H9 (cell line): ENCODE measurements around the gene CPNE5. TPM values are rescaled to one million over a fixed set of nuclear protein-coding genes. Genes with fewer than 3 reads are reported as not detected.

ENCODE experiments used
- DNase-seq: peaks from one replicate; pipeline ENCODE4 v3.0.0-alpha.2; 2017
- H2AFZ ChIP-seq: one replicate; pipeline ENCODE4 v1.6.1; 2013; ENCODE audit warnings: mild to moderate bottlenecking, low read length, control low read depth, moderate library complexity
- H2AK5ac ChIP-seq: 2 replicates; pipeline ENCODE4 v1.6.1; 2013; ENCODE audit warnings: low read length, control low read depth, mixed read lengths; ENCODE audit not compliant: insufficient read length
- H2BK120ac ChIP-seq: one replicate; pipeline ENCODE4 v1.6.1; 2013; ENCODE audit warnings: low read depth, mild to moderate bottlenecking, low read length, control low read depth, inconsistent platforms; ENCODE audit not compliant: poor library complexity, severe bottlenecking
- H2BK12ac ChIP-seq: 2 replicates; pipeline ENCODE4 v1.6.1; 2013; ENCODE audit warnings: low read length, control low read depth, mixed read lengths, low read depth; ENCODE audit not compliant: insufficient read length
- H2BK15ac ChIP-seq: 2 replicates; pipeline ENCODE4 v1.6.1; 2013; ENCODE audit warnings: low read depth, low read length, control low read depth
- H2BK20ac ChIP-seq: one replicate; pipeline ENCODE4 v1.6.1; 2013; ENCODE audit warnings: low read depth, mild to moderate bottlenecking, low read length, control low read depth, inconsistent platforms; ENCODE audit not compliant: poor library complexity, severe bottlenecking
- H2BK5ac ChIP-seq: 2 replicates; pipeline ENCODE4 v1.6.1; 2013; ENCODE audit warnings: low read length, control low read depth, mixed read lengths; ENCODE audit not compliant: insufficient read length
- H3K14ac ChIP-seq: 2 replicates; pipeline ENCODE4 v1.6.1; 2013; ENCODE audit warnings: low read length, control low read depth; ENCODE audit not compliant: insufficient read depth
- H3K18ac ChIP-seq: 2 replicates; pipeline ENCODE4 v1.6.1; 2013; ENCODE audit warnings: low read depth, mild to moderate bottlenecking, mixed read lengths, low read length, control low read depth; ENCODE audit not compliant: insufficient read length
- H3K23ac ChIP-seq: 2 replicates; pipeline ENCODE4 v1.6.1; 2013; ENCODE audit warnings: low read length, control low read depth, mixed read lengths, low read depth; ENCODE audit not compliant: insufficient read length
- H3K23me2 ChIP-seq: 2 replicates; pipeline ENCODE4 v1.6.1; 2013; ENCODE audit warnings: low read depth, mild to moderate bottlenecking, mixed read lengths, low read length, control low read depth; ENCODE audit not compliant: insufficient read length, poor library complexity, severe bottlenecking
- H3K27ac ChIP-seq: 2 replicates; pipeline ENCODE4 v1.5.1; 2013; ENCODE audit warnings: low read length, control low read depth, mixed read lengths, low read depth; ENCODE audit not compliant: insufficient read length
- H3K27me3 ChIP-seq: 2 replicates; pipeline ENCODE4 v1.6.1; 2013; ENCODE audit warnings: low read length, control low read depth, inconsistent platforms; ENCODE audit not compliant: insufficient read depth
- H3K4ac ChIP-seq: 2 replicates; pipeline ENCODE4 v1.6.1; 2013; ENCODE audit warnings: low read depth, mild to moderate bottlenecking, control low read depth, inconsistent platforms, low read length, moderate library complexity
- H3K4me1 ChIP-seq: 2 replicates; pipeline ENCODE4 v1.6.1; 2013; ENCODE audit warnings: low read length, control low read depth, inconsistent platforms; ENCODE audit not compliant: insufficient read depth
- H3K4me2 ChIP-seq: 2 replicates; pipeline ENCODE4 v1.6.1; 2013; ENCODE audit warnings: low read length, control low read depth, mixed read lengths; ENCODE audit not compliant: insufficient read length, insufficient read depth
- H3K56ac ChIP-seq: 2 replicates; pipeline ENCODE4 v1.6.1; 2013; ENCODE audit warnings: low read depth, mild to moderate bottlenecking, mixed read lengths, low read length, control low read depth; ENCODE audit not compliant: insufficient read length
- H3K79me1 ChIP-seq: 2 replicates; pipeline ENCODE4 v1.6.1; 2013; ENCODE audit warnings: low read depth, mild to moderate bottlenecking, moderate library complexity, low read length, control low read depth, inconsistent platforms; ENCODE audit not compliant: insufficient read depth, poor library complexity, severe bottlenecking
- H3K79me2 ChIP-seq: 2 replicates; pipeline ENCODE4 v1.6.1; 2013; ENCODE audit warnings: low read length, control low read depth, inconsistent platforms; ENCODE audit not compliant: insufficient read depth
- H3K9ac ChIP-seq: 2 replicates; pipeline ENCODE4 v1.6.1; 2013; ENCODE audit warnings: low read length, control low read depth, mixed read lengths; ENCODE audit not compliant: insufficient read length; ENCODE audit errors: extremely low read depth
- H3K9me3 ChIP-seq: one replicate; pipeline ENCODE4 v1.6.1; 2013; ENCODE audit warnings: low read depth, low read length, inconsistent platforms; ENCODE audit not compliant: control insufficient read depth
- H3T11ph ChIP-seq: one replicate; pipeline ENCODE4 v1.6.1; 2013; ENCODE audit warnings: mild to moderate bottlenecking, low read length, control low read depth, inconsistent platforms
- H4K20me1 ChIP-seq: one replicate; pipeline ENCODE4 v1.6.1; 2013; ENCODE audit not compliant: control insufficient read depth, insufficient read length, insufficient read depth
- H4K5ac ChIP-seq: 2 replicates; pipeline ENCODE4 v1.6.1; 2013; ENCODE audit warnings: low read depth, mild to moderate bottlenecking, mixed read lengths, low read length, control low read depth; ENCODE audit not compliant: insufficient read length
- H4K8ac ChIP-seq: replicated peaks from 2 replicates; pipeline ENCODE4 v1.6.1; 2013; ENCODE audit warnings: low read length, control low read depth, mixed read lengths, low read depth; ENCODE audit not compliant: insufficient read length
- H4K91ac ChIP-seq: 2 replicates; pipeline ENCODE4 v1.6.1; 2013; ENCODE audit warnings: low read depth, mild to moderate bottlenecking, moderate library complexity, mixed read lengths, low read length, control low read depth; ENCODE audit not compliant: insufficient read length
- H3K27ac Mint-ChIP-seq, 3 experiments: 2 replicates in 2 of 3; 3 replicates in 1 of 3; pipeline ENCODE4 v1.8.0; 2020 to 2021; ENCODE audit warnings: mixed read lengths in 3 of 3, mild to moderate bottlenecking in 1 of 3, moderate library complexity in 1 of 3
- H3K27me3 Mint-ChIP-seq: 2 replicates; pipeline ENCODE4 v1.8.0; 2021; ENCODE audit warnings: low read depth, mild to moderate bottlenecking, moderate library complexity, mixed read lengths
- H3K36me3 Mint-ChIP-seq, 3 experiments: 2 replicates in 2 of 3; 3 replicates in 1 of 3; pipeline ENCODE4 v1.8.0; 2020 to 2021; ENCODE audit warnings: low read depth in 3 of 3, mixed read lengths in 3 of 3; ENCODE audit not compliant: insufficient read depth in 1 of 3
- H3K4me1 Mint-ChIP-seq, 2 experiments: 2 replicates each; pipeline ENCODE4 v1.8.0; 2020; ENCODE audit warnings: mixed read lengths in 2 of 2
- H3K4me3 Mint-ChIP-seq, 2 experiments: 2 replicates in 1 of 2; 3 replicates in 1 of 2; pipeline ENCODE4 v1.8.0; 2020 to 2021; ENCODE audit warnings: mild to moderate bottlenecking in 2 of 2, mixed read lengths in 2 of 2, moderate library complexity in 1 of 2
- H3K9me3 Mint-ChIP-seq, 2 experiments: 2 replicates in 1 of 2; 3 replicates in 1 of 2; pipeline ENCODE4 v1.8.0; 2020; ENCODE audit warnings: mild to moderate bottlenecking in 2 of 2, mixed read lengths in 2 of 2, moderate library complexity in 1 of 2
- WGBS: extraction: QIAGEN DNeasy Blood & Tissue Kit; methylation state at CpG from one replicate; pipeline ENCODE4 v1.1.7; 2013; ENCODE audit warnings: missing lambda C conversion rate, low lambda C conversion rate, mixed read lengths; ENCODE audit not compliant: insufficient read length; ENCODE audit errors: extremely low coverage; 5-methylcytosine and 5-hydroxymethylcytosine counted together
- total RNA-seq: library from RNA; stranded (reverse); gene quantifications from 2 replicates; pipeline ENCODE4 v1.2.1, GENCODE V29; 2021
- TF ChIP-seq, protein P1 (sequence below): fragments of 200-600 bp; sonication (generic); conservative IDR thresholded peaks from 3 replicates; pipeline ENCODE4 v1.8.0; 2021; ENCODE audit warnings: antibody characterized with exemption, mild to moderate bottlenecking

The CPNE5 gene
- total RNA-seq, 1 experiment from 2014 or later: 0.52 TPM

DNA sequence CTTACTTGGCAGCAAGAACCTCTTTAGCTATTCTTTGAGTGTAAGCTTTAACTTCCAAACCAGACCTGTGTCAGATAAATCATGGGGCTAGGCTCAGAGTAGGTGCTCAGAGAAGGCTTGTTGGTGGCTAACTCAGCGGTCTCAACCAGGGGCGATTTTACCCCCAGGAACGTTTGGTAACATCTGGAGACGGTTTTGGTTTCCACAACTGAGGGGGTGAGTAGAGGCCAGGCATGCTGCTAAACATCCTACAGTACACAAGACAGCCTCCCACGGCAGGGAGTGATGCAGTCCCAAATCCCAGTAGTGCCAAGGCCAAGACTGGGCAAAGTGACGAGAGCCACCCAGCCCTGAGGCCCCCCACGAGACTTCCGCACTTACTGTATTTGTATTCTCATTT is 82.5 kb downstream of the CPNE5 start:
- Histone ChIP-seq H4K5ac (no peak overlapping the region), H3K9ac (no peak overlapping the region), H2BK15ac (no peak overlapping the region), H3K79me1 (no peaks in the 10 kb centered on the region), H2BK12ac (no peak overlapping the region), H3K4me2 (no peak overlapping the region), H2BK120ac (no peak overlapping the region), H3K27ac (no peak overlapping the region), H4K20me1 (no peaks in the 10 kb centered on the region), H3K4ac (no peak overlapping the region), H3T11ph (no peak overlapping the region), H3K79me2 (no peaks in the 10 kb centered on the region), H3K23ac (no peak overlapping the region), H2BK5ac (no peak overlapping the region), H3K9me3 (no peaks in the 10 kb centered on the region), H2AFZ (no peak overlapping the region), H3K18ac (no peak overlapping the region), H4K91ac (no peak overlapping the region), H3K14ac (no peak overlapping the region), H3K56ac (no peak overlapping the region), H3K27me3 (no peaks in the 10 kb centered on the region), H2BK20ac (no peak overlapping the region), H3K23me2 (no peaks in the 10 kb centered on the region), H2AK5ac (no peak overlapping the region), H4K8ac (no peak overlapping the region), H3K4me1 (no peaks in the 10 kb centered on the region)
- Mint-ChIP-seq H3K4me3 (no peak overlapping the region), H3K27me3 (peaks cover 2% of the 10 kb centered on the region), H3K9me3 (no peaks in the 10 kb centered on the region), H3K36me3 (no peaks in the 10 kb centered on the region), H3K4me1 (peaks cover 13 to 26% of the 10 kb centered on the region in 2 experiments), H3K27ac (peak overlapping the region in 1 of 3 experiments; percentile 14; a peak in 1 of 7 replicates)
- DNase-seq: no peak
- WGBS: no CpG with 5 or more reads among the region's 8 CpGs
- TF ChIP-seq, protein P1, sequence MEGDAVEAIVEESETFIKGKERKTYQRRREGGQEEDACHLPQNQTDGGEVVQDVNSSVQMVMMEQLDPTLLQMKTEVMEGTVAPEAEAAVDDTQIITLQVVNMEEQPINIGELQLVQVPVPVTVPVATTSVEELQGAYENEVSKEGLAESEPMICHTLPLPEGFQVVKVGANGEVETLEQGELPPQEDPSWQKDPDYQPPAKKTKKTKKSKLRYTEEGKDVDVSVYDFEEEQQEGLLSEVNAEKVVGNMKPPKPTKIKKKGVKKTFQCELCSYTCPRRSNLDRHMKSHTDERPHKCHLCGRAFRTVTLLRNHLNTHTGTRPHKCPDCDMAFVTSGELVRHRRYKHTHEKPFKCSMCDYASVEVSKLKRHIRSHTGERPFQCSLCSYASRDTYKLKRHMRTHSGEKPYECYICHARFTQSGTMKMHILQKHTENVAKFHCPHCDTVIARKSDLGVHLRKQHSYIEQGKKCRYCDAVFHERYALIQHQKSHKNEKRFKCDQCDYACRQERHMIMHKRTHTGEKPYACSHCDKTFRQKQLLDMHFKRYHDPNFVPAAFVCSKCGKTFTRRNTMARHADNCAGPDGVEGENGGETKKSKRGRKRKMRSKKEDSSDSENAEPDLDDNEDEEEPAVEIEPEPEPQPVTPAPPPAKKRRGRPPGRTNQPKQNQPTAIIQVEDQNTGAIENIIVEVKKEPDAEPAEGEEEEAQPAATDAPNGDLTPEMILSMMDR: no peak
